GM19351 (cell line): ENCODE data around the gene TTC7B.

Experiments
- ATAC-seq: cut with Tn5 transposase; IDR thresholded peaks from one replicate; pipeline ENCODE4 v1.9.1; 2021; ENCODE audit warnings: mild to moderate bottlenecking, moderate library complexity; ENCODE audit not compliant: unreplicated experiment

TTC7B gene

DNA sequence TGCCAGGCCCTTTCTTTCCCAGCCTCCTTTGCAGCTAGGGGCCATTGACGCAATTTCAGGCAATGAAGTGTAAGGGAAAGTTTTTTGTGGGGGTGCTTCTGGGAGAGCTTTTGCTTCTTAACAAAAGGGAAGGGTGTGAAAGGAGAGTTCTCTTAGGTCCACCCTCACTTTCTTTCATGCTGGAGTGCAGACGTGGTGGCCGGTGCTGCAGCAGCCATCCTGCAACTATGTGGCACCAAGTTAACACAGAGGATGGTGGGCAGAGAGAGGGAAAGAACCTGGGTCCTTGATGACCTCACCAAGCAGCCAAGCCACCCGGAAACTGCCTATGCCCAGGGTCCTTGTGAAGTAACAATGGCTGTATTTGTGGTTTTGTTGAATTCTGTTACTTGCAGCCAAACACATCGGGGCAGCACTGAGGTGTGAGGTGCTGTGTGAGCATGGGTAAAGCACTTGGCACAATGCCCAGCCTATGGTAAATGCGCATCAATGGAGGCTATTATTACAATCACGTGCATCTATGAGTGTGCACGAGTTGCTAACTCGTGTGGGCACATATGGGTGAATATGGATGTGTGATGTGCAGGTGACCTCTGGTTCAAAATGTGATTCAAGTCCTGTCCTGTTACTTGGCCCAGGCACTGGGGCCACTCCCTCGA lies 296.8 kb downstream of the TTC7B start:
- ATAC-seq, result no peak

DNA sequence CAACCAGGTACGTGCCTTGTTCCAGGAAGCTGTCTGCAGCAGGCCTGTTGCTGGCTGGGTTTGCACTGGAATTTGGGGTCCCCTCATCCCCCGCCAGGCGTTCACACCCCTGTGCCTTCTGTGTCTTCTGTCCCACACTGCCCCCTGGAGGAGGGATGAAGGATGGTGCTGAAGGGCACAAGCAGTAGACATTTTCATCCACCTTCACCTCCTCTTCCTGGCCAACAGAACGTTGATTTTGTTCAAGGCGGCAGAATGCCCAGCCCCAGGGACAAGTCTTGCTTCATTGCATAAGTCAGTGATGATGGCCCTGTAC lies 297.3 kb downstream of the TTC7B start:
- ATAC-seq, result no peak

DNA sequence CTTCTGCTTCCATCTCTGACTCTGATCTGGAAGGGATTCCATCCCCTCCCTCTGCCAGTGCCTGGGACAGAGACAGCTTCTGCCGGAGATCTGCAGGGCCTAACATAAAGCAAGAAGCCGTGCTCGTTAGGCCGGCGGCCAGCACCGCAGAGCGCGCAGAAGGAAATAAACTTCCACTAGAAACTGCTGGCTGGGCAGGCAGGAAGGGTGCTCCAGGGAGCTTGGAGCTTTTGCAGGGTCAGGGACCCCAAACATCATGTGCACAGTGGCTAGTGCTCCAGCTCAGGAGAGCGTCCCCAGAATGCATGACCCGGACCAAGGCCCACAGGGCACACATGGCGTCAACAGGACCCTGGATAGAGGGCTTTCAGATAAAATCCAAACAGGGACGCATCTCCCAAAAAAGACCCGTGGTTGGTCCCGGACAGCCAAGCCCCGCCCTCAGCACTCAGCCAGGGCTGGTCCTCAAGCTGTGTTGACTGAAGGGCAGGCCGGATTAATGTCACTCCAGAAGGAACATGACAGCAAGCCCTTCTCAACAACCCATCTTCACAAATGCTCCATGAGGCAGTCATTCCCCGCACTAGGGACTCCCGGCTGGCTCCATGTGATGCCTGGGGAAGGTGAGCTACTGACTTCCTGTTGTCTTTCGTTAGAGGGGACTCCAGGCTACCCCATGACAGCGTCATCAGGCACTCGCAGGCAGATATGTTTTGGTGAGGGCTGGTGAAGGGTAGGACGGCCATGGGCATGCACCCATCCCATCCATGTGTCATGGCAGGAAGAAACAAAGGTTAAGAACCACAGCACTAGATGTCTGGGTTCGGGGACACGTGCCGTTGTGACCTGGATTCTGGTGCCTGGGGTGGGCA lies 297.9 kb downstream of the TTC7B start:
- ATAC-seq, result no peak

DNA sequence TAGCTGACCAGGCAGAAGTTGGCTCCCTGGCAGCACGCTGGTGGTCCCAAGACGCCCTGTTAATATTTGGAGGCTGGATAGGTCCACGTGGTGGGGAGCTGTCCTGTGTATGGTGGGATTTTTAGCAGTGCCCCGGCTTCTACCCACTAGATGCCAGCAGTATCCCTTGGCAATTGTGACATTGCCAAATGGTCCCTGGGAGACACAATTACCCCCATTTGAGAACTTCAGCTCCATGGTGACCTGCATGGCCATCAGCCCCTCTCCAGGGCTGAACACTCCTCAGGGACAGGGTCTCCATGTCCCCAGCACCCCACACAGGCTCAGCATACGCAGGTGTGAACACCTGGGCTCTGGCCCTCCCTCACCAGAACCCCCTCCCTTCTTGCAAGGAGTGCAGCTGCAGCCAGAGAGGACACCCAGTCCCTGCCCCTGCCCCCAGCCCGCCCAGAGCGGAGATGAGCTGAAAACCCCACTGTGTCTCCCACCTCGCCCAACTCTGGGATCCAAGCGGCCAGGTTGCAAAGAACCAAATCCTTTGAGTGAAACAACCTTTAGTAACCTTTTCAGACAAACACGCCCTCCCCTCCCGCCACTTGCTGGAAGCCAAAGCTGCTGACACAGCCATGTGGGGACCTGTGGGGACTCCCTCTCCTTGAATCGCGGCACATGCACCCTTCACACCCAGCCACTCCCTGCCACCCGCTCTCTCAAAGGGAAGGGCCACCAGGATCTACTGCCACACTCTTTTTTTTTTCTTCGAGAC lies 299.0 kb downstream of the TTC7B start:
- no peak for ATAC-seq

DNA sequence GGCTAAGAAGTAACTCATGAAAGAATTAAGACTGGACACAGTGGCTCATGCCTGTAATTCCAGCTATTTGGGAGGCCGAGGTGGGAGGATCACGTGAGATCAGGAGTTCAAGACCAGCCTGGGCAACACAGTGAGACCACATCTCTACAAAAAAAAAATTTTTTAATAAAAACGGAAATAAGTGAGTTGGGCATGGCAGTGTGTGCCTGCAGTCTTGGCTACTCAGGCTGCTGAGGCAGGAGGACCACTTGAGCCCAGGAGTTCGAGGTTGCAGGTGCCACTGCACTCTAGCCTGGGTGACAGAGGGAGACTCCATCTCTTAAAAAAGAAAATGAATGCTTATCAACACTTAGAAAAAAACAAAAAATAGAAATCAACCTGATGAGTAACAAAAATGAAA lies 301.7 kb downstream of the TTC7B start:
- no peak for ATAC-seq

DNA sequence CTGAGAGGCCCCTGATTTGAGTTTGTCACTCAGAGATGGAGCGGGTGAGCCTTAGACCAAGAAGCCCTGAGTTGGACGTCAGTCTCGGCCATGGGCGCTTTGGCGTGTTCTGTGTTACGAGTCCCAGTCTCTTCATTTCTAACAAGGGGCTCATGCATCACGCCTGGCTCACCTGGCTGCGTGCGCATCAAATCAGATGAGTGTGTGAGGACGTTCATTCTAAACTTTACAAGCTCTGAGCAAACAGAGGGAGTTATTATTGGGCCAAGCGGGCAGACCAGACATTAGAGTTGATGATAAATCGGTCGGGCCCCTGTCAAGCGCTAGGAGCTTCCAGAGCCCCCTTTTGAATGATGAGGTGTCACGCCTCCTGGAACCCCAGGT lies 302.2 kb downstream of the TTC7B start:
- ATAC-seq, result no peak

DNA sequence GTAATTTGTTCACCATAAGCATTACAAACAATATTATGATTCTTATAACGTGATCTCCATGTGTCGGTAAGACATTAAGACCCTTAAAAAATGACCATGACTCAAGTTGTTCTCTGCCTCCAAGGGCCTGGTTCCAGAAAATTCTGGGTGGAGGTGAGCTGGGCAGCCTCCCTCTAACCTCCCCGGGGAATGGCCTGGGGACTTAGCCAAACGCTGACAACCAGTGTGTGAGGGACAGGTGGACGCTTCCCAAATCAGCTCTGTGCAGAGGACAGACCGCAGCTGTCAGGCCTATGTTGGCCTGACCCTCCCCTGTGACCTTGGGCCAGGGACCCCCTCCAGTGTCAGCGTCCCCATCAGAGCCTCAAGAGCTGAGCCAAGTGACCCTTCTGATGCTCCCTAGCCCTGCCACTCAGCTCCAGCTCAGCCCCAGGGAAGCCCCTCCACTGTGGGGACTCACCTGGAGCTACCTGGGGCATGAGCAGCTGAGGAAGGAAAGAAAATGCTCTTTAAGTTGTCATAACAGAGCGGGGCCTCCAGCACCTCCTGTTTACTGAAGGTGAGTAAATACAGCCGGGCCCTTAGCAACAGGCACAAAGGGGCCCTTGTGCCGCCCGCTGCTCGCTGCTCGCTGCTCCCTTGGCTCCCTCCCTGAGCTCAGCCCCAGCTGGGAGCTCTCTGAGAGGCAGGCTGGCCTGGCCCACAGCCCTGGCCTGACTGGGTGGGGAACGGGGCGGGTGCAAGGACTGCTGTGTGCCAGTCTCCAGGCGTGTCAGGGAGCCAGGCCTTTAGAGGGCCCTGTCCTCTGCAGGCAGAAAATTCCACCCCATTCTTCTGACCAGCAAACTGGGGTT lies 302.8 kb downstream of the TTC7B start:
- ATAC-seq, result no peak

DNA sequence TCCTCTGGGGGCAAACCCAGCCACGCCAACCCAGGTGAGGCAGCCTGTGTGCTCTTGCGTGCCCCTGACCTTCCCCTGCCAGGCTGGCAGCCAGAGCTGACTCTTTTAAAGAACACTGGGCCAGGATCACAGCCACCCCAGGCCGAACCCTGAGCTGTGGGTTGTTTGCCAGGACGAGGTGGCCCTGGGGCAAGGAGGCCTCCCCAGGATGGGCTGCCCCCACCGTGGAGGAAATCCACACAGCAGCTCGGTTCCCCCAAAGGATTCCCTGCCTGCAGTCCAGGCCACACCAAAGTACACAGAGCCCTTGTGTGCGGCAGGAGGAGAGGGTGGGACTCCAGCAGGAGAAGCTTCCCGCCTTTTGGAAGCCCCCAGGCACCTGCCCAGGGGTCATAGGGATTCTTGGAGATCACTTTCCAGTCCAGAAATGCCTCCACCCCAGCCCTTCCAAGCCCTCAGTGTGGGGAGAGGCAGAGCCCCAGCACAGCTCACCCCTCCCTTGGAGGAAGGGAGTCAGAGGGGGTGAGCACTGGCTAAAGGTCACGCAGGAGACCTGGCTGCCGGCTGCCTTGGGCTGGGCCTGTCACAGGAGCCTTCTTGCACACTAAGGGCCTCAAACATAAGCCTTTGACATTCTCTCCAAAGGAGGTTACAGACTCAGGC lies 303.8 kb downstream of the TTC7B start:
- ATAC-seq, result no peak

DNA sequence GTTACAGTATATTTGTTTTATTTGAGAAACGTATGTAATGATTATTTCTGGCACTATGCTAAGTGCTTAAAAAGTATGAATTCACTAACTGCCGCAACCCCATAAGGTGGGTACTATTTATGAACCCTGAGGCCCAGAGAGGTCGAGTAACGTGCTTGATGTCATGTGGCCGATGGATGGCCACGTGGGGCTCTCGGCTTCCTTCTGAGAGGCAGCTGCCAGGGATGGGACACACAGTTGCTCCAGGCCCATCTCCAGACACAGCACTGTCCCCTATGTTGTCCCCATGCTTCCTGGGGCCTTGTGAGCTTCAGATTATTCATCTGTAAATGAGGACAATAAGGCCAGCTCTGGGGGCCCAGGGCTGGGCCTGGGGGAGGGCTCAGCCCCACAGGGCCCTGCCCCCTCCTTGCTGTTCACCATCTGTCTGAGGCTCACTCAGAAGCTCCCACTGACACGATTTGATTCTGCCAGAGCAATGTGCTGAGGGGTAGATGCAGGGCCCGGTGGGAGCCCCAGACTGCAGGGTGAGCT lies 304.4 kb downstream of the TTC7B start:
- no peak for ATAC-seq

DNA sequence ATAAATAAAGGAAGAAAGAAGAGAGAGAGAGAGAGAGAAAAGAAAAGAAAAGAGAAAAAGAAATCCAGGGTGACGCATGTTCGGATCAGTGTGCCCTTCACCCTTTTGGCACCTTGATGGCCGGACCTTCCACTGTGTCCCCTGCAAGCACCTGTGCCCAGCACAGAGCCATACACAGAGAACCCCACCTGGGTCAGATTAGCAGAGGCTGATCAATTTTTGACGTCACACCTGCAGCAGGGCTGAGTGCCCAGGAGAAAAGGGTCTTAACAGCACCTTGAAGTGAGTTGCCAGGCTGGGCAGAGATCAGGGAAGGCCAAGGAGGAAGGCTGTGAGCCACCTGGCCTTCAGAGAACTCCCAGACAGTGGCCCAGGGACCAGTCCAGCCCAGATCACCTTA lies 305.0 kb downstream of the TTC7B start:
- ATAC-seq, result no peak

DNA sequence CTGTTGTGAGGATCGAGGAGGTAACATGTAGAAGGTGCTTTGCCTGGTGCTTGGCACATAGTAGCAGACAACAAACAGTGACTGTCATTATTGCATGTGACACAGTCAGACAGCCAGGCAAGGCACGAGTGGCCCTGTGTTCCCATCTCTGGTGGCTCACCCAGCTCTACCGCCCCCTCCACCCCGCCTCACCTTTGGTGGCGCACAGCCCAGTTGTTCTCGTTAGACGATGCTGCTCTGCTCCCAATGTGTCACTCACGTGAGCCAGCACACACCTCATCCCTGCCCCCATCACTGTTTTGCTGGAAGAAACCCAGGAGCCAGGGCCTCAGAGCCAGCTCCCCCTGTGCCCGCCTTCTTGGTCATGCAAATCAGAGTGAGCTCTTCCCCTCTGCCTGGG lies 306.1 kb downstream of the TTC7B start:
- ATAC-seq, result no peak

DNA sequence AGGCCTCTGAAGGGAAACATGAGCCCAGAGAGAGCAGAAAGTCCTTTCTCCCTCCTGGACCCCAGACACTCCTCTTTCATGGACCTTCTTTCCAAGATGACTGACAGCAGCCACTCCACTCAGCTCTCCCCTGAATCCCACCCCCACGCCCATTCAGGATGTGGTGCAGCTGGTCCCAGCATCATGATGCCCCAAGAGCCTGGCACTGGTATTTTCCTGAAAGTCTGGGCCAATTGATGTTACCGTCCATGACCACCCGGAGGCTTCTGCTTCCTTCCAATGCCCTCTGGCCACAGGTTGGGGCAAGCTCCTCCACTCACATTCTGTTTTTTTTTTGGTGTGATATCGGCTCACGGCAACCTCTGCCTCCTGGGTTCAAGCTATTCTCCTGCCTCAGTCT lies 306.8 kb downstream of the TTC7B start:
- ATAC-seq, result no peak

DNA sequence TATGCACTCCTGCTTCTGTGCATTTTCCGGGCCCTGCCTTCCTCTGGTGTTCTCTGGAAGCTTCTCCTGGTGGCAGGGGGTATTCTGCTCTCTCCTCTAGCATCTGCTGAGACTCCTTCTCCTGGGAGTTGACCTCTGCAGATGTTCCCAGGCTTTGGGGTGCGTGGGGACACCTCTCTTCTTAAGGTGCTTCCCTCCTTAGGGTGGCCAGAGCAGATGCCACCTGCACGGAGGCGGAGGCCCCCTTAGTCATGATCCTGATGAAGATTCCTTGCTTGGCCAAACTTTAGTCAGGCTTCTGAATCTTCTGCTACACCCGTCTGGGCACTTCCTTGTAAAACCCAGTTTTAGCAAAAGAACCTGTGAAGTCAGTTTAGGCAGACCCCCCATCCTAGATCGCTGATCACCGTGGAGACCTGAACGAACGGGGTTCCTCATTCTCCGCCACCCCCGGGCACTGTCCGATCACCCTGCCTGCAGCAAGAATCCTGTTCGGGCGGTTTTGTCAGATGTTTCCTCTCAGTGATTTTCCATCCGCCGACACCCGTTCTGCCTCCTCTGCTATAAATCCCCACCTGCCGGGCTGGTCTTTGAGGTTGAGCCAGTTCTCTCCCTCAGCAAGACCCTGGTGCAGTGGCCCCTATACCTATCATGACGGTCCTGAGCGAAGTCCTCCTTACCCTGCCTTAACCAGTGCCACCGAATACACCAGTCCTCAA lies 307.5 kb downstream of the TTC7B start:
- no peak for ATAC-seq

DNA sequence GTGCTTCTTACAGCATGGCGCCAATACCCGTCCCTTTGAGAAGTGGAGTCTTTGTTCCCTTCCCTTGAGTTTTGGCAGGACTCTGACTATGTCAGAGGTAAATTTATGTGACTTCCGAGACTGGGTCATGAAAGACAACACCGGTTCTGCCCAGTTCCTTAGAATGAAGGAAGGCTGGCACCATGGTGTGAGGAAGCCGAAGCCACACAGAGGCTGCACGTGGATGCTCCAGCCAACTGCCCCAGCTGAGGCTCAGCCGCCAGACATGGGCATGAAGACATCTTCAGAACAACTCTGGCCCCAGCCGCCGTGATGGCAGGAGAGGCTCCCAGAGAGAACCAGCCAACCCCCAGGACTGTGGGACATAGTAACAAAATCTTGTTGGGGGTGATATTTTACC lies 308.2 kb downstream of the TTC7B start:
- ATAC-seq, result no peak

DNA sequence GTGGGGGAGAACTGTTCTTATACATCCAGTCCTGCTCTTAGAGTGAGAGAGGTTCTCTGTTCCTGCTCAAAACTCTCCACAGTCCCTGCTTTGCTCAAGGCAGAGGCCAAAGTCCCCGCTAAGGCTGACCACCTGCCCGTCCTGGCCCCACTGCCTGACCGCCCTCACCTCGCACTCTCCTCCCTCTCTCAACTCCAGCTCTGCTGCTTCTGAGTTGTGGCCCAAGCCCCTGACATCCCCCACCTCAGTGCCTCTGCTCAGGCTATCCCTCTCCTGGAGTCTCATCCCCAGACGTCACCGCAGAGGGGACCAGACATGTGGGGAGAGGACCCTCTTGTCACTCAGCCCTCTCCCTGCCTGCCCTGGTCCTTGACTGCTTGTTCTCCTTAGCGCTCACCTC lies 308.8 kb downstream of the TTC7B start:
- ATAC-seq, result no peak

DNA sequence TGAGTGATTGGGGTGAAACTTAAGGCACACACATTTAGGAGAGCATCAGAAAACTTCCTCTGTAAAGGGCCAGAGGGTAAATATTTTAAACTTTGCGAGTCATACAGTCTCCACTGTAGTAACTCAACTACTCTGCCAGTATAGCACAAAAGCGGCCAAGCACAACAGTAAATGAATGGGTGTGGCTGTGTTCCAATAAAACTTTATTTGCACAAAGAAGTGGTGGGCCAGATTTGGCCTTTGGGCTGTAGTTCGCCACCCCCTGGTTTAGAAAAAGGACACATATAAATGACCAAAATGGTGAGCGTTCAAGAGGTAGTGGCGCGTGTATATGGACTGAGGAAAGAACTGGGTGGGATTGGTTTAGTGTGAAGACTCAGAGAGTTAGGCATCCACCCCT lies 309.5 kb downstream of the TTC7B start:
- ATAC-seq, result no peak

DNA sequence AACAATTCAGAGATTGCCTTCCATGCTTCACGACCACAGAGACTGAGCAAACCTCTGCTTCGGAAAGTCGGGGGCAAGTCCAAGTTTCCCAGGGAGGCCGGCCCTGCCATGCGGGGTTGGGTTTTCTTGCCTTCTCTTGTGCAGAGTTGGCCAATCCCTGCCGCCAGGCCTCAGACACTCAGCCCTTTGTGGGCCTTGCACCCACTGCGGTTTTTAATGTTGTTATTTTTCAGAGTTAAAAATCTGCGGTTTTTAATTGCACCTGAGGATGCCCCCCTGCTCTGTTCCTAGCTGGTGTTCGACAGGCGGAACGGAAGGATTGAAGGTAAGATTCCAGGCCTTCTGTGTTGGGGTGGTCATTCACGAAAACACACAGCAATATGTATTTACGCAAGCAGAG lies 310.7 kb downstream of the TTC7B start:
- ATAC-seq, result no peak

DNA sequence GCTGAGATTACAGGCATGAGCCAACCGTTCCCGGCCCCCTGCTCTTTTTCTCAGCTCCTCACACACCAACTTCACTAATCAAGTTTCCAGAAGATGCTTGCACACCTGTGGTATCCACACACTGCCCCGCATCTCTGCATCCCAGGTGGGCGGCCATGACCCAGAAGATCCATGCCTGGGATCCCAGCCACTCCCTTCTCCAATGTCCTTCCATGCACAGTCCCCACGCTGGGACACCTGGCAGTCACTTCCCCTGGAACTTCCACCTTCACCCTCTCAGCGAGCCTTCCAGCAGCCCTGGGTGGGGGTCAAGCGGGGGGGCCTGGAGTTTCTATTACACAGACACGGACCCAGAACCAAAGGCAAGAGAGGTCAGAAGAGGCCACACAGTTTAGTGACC lies 311.6 kb downstream of the TTC7B start:
- no peak for ATAC-seq

DNA sequence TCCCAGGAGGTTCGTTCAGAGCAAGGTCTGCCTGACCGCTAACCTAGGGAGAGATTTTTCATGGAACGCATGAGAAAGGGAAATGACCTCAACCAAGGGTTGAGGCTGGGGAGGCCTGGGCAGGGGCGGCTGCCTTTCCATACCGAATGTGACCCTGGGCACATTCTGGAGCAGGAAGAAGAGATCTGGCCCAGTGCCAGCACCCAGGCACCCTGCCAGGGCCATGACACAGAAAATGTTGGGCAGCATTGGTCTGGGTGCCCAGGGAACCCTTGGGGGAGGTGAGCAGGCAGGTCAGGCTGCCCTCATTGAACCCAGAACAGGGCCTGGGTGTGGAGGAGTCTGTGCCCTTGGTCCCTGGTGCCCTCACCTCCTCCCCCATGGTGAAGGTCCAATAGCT lies 312.6 kb downstream of the TTC7B start:
- ATAC-seq, result no peak

DNA sequence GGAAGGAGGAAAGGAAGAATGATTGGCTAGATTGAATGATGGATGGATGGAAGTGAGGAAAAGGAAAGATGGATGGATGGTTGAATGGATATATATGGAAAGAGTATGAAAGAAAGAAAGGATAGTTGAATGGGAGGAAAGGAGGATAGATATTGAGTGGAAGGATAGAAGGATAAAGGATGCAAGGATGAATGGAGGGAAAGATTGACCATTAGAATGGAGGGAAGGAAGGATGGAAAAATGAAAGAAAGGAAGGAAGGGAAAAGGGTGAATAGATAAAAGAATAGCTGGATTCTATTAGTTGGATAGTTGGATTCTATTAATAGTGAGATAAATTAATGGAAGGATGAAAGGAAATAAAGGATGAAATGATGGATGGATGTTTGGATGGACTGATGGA lies 313.5 kb downstream of the TTC7B start:
- ATAC-seq, result no peak
